CD14-positive monocyte (primary cell): ENCODE measurements around the gene C2. TPM values are rescaled to one million over a fixed set of nuclear protein-coding genes. Genes with fewer than 3 reads are reported as not detected.

Experiments
- DNase-seq, 3 donors: peaks; one replicate each; pipeline ENCODE4 v3.0.0-alpha.2; 2011 to 2022
- H2AFZ ChIP-seq: 2 replicates; pipeline ENCODE4 v1.6.0; 2012; ENCODE audit warnings: mild to moderate bottlenecking, low read depth, low read length, inconsistent platforms; ENCODE audit not compliant: insufficient read depth, poor library complexity, severe bottlenecking
- H3K27ac ChIP-seq, 2 donors: 1 replicate in 1 of 2; 2 replicates in 1 of 2; pipeline ENCODE4 v1.5.1; 2012 to 2013; ENCODE audit warnings: low read length in 2 of 2, control low read depth in 1 of 2, inconsistent platforms in 1 of 2, low read depth in 1 of 2, mild to moderate bottlenecking in 1 of 2
- H3K27me3 ChIP-seq, 2 donors: one replicate each; pipeline versions ENCODE4 v1.6.0 to v1.6.1; 2011 to 2013; ENCODE audit warnings: low read length in 2 of 2; ENCODE audit not compliant: control insufficient read depth in 2 of 2, insufficient read depth in 2 of 2
- H3K36me3 ChIP-seq, 2 donors: replicated peaks in 1 of 2; 1 replicate in 1 of 2; 2 replicates in 1 of 2; pipeline versions ENCODE4 v1.5.1 to v1.6.1; 2012 to 2013; ENCODE audit warnings: low read length in 2 of 2, control low read depth in 1 of 2, inconsistent platforms in 1 of 2, mild to moderate bottlenecking in 1 of 2; ENCODE audit not compliant: insufficient read depth in 2 of 2, control insufficient read depth in 1 of 2
- H3K4me1 ChIP-seq, 2 donors: 1 replicate in 1 of 2; 2 replicates in 1 of 2; pipeline versions ENCODE4 v1.5.1 to v1.6.1; 2012 to 2013; ENCODE audit warnings: low read length in 2 of 2, control low read depth in 1 of 2, inconsistent platforms in 1 of 2, mild to moderate bottlenecking in 1 of 2, moderate library complexity in 1 of 2; ENCODE audit not compliant: insufficient read depth in 2 of 2, control insufficient read depth in 1 of 2
- H3K4me2 ChIP-seq: replicated peaks from 2 replicates; pipeline ENCODE3; 2012; ENCODE audit warnings: low read length, moderate library complexity, mild to moderate bottlenecking; ENCODE audit not compliant: poor library complexity, severe bottlenecking; ENCODE audit errors: extremely low read depth
- H3K4me3 ChIP-seq, 3 experiments: fragments of 200-600 bp in 1 of 3; sonication (generic) in 1 of 3; replicated peaks in 1 of 3; 1 replicate in 2 of 3; 2 replicates in 1 of 3; pipeline ENCODE4 v1.5.1; 2011 to 2013; ENCODE audit warnings: low read length in 3 of 3, mild to moderate bottlenecking in 3 of 3, control low read depth in 2 of 3, low read depth in 2 of 3, inconsistent platforms in 1 of 3, moderate library complexity in 1 of 3
- H3K79me2 ChIP-seq: 2 replicates; pipeline ENCODE4 v1.6.0; 2012; ENCODE audit warnings: mild to moderate bottlenecking, control low read depth, inconsistent platforms, low read length, moderate library complexity; ENCODE audit not compliant: insufficient read depth
- H3K9ac ChIP-seq: 2 replicates; pipeline ENCODE4 v1.6.0; 2017; ENCODE audit warnings: low read length, mild to moderate bottlenecking; ENCODE audit not compliant: insufficient read depth, poor library complexity, severe bottlenecking
- H3K9me3 ChIP-seq, 2 donors: replicated peaks in 1 of 2; 1 replicate in 1 of 2; 2 replicates in 1 of 2; pipeline versions ENCODE4 v1.5.1 to v1.6.1; 2012 to 2013; ENCODE audit warnings: low read length in 2 of 2, control low read depth in 1 of 2; ENCODE audit not compliant: control insufficient read depth in 1 of 2, insufficient read depth in 1 of 2
- H4K20me1 ChIP-seq: 2 replicates; pipeline ENCODE4 v1.6.0; 2012; ENCODE audit warnings: mild to moderate bottlenecking, low read length, control low read depth, moderate library complexity; ENCODE audit not compliant: insufficient read depth
- H3K27ac Mint-ChIP-seq, 7 donors: one replicate each; pipeline ENCODE4 v1.8.0; 2020; ENCODE audit warnings: mild to moderate bottlenecking in 7 of 7, mixed read lengths in 7 of 7, moderate library complexity in 6 of 7, inconsistent platforms in 2 of 7
- H3K27me3 Mint-ChIP-seq, 3 donors: one replicate each; pipeline ENCODE4 v1.8.0; 2021 to 2022; ENCODE audit warnings: low read depth in 3 of 3, mild to moderate bottlenecking in 3 of 3, mixed read lengths in 3 of 3, moderate library complexity in 3 of 3, inconsistent platforms in 1 of 3
- H3K36me3 Mint-ChIP-seq, 2 donors: one replicate each; pipeline ENCODE4 v1.8.0; 2020; ENCODE audit warnings: mixed read lengths in 2 of 2, inconsistent platforms in 1 of 2, mild to moderate bottlenecking in 1 of 2
- H3K4me1 Mint-ChIP-seq: one replicate; pipeline ENCODE4 v1.8.0; 2020; ENCODE audit warnings: mild to moderate bottlenecking, mixed read lengths
- H3K4me3 Mint-ChIP-seq, 2 donors: one replicate each; pipeline ENCODE4 v1.8.0; 2020; ENCODE audit warnings: mild to moderate bottlenecking in 2 of 2, mixed read lengths in 2 of 2, moderate library complexity in 1 of 2
- H3K9me3 Mint-ChIP-seq, 7 donors: one replicate each; pipeline ENCODE4 v1.8.0; 2020 to 2022; ENCODE audit warnings: mixed read lengths in 7 of 7, mild to moderate bottlenecking in 6 of 7, moderate library complexity in 6 of 7, inconsistent platforms in 2 of 7
- CTCF ChIP-seq: fragments of 200-600 bp; IDR thresholded peaks from one replicate; pipeline ENCODE4 v1.8.0; 2022; ENCODE audit warnings: antibody characterized with exemption, mild to moderate bottlenecking
- WGBS: methylation state at CpG from one replicate; pipeline ENCODE4 v1.1.5; 2013; ENCODE audit warnings: missing lambda C conversion rate; ENCODE audit not compliant: insufficient coverage; 5-methylcytosine and 5-hydroxymethylcytosine counted together
- intact Hi-C, 2 donors: fragments of 100-400 bp; cut with micrococcal nuclease; formaldehyde crosslinking; loops; one replicate each; pipeline versions ENCODE4 v1.15.0 to v1.15.1; 2023
- polyA plus RNA-seq, 3 donors: library from polyadenylated mRNA; depleted of rRNA in 1 of 3; unstranded in 2 of 3; stranded (reverse) in 1 of 3; fragments of 300-500 nt in 2 of 3; fragments of >200 nt in 1 of 3; fragmentation: Illumina TruSeq in 2 of 3; gene quantifications; 1 replicate in 2 of 3; 2 replicates in 1 of 3; pipeline ENCODE4 v1.2.3, GENCODE V29; 2012 to 2021

C2 gene
- polyA plus RNA-seq, 3 donors: 5.4 to 7.2 (median 6.5) TPM

GRCh38 chr6:31911826-31912585 is 15.5 kb upstream of the C2 start:
- H3K36me3 ChIP-seq: no peaks in the 10 kb centered on the region
- no peaks in the 10 kb centered on the region for H3K79me2 ChIP-seq
- no peak for TF ChIP-seq CTCF
- no peaks in the 10 kb centered on the region for H3K27me3 ChIP-seq
- H3K9ac ChIP-seq: no peak overlapping the region
- H3K27me3 Mint-ChIP-seq: peaks cover 0 to 8% (median 4%) of the 10 kb centered on the region in 3 donors
- H4K20me1 ChIP-seq: no peaks in the 10 kb centered on the region
- intact Hi-C loops: no loop called here
- peaks cover 6% of the 10 kb centered on the region in 2 donors for H3K4me1 ChIP-seq
- no peak overlapping the region for H3K4me3 ChIP-seq
- 90% methylated on average over 11 of the region's 11 CpGs for WGBS
- no peaks in the 10 kb centered on the region for H3K36me3 Mint-ChIP-seq
- peak overlapping the region in 3 of 7 donors; percentile 19 to 63 (median 32) for H3K27ac Mint-ChIP-seq
- no peak overlapping the region for H2AFZ ChIP-seq
- H3K27ac ChIP-seq: no peak overlapping the region
- no peak overlapping the region for H3K4me2 ChIP-seq
- no peak for DNase-seq
- H3K4me1 Mint-ChIP-seq: peaks cover 13% of the 10 kb centered on the region
- no peaks in the 10 kb centered on the region for H3K9me3 ChIP-seq
- H3K9me3 Mint-ChIP-seq: no peaks in the 10 kb centered on the region
- H3K4me3 Mint-ChIP-seq: no peak overlapping the region

GRCh38 chr6:31915351-31915750 is 12.2 kb upstream of the C2 start:
- intact Hi-C loops: no loop called here
- Histone ChIP-seq H3K4me1 (peaks cover 0 to 3% of the 10 kb centered on the region in 2 donors), H3K27ac (no peak overlapping the region), H3K9me3 (no peaks in the 10 kb centered on the region), H3K9ac (no peak overlapping the region), H3K36me3 (no peaks in the 10 kb centered on the region), H3K4me3 (no peak overlapping the region), H2AFZ (no peak overlapping the region), H3K4me2 (no peak overlapping the region), H3K27me3 (no peaks in the 10 kb centered on the region), H3K79me2 (no peaks in the 10 kb centered on the region), H4K20me1 (no peaks in the 10 kb centered on the region)
- TF ChIP-seq CTCF: no peak
- Mint-ChIP-seq H3K27ac (no peak overlapping the region), H3K36me3 (no peaks in the 10 kb centered on the region), H3K27me3 (peaks cover 0 to 4% (median 0%) of the 10 kb centered on the region in 3 donors), H3K4me1 (peaks cover 7% of the 10 kb centered on the region), H3K9me3 (no peaks in the 10 kb centered on the region), H3K4me3 (no peak overlapping the region)
- DNase-seq: no peak
